ENCODE results near the gene KRTAP5-7.

DNA sequence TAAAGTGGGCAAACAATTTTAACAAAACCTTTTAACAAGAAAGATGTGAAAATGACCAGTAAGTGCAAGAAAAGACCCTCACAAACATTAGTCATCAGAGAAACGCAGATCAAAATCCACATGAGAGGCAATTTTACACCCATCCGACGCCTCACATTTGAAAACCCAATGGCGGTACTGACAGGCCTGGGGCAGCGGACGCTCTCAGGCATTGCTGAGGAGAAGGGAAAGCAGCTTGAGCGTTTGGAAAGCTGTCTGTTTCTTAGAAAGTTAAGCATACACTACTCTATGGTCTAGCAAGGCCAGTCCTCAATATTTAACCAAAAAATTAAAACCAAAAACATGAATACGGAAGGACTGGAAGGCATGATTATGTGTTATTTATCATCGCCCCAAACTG, 8.8 kb downstream of the KRTAP5-7 start:
- TF ChIP-seq, protein P1, sequence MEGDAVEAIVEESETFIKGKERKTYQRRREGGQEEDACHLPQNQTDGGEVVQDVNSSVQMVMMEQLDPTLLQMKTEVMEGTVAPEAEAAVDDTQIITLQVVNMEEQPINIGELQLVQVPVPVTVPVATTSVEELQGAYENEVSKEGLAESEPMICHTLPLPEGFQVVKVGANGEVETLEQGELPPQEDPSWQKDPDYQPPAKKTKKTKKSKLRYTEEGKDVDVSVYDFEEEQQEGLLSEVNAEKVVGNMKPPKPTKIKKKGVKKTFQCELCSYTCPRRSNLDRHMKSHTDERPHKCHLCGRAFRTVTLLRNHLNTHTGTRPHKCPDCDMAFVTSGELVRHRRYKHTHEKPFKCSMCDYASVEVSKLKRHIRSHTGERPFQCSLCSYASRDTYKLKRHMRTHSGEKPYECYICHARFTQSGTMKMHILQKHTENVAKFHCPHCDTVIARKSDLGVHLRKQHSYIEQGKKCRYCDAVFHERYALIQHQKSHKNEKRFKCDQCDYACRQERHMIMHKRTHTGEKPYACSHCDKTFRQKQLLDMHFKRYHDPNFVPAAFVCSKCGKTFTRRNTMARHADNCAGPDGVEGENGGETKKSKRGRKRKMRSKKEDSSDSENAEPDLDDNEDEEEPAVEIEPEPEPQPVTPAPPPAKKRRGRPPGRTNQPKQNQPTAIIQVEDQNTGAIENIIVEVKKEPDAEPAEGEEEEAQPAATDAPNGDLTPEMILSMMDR (conservative IDR thresholded peaks at IDR 0.05; ENCODE audit: low read depth in 2 of 2) = no peak
- TF ChIP-seq EZH2 (IDR thresholded peaks at IDR 0.05; ENCODE audit: low read depth, unreplicated experiment) = no peak
- TF ChIP-seq CREB1 (CRISPR knock-in tag; IDR thresholded peaks at IDR 0.05; ENCODE audit: low read depth) = no peak
- no peak for TF ChIP-seq ZNF331 (CRISPR knock-in tag; IDR thresholded peaks at IDR 0.05; ENCODE audit: low read depth)
- no peak for TF ChIP-seq POLR2AphosphoS5 (IDR thresholded peaks at IDR 0.05; ENCODE audit: low read depth)
- no peak for TF ChIP-seq EZH2phosphoT487 (IDR thresholded peaks at IDR 0.05; ENCODE audit: unreplicated experiment)
- TF ChIP-seq, protein P2, sequence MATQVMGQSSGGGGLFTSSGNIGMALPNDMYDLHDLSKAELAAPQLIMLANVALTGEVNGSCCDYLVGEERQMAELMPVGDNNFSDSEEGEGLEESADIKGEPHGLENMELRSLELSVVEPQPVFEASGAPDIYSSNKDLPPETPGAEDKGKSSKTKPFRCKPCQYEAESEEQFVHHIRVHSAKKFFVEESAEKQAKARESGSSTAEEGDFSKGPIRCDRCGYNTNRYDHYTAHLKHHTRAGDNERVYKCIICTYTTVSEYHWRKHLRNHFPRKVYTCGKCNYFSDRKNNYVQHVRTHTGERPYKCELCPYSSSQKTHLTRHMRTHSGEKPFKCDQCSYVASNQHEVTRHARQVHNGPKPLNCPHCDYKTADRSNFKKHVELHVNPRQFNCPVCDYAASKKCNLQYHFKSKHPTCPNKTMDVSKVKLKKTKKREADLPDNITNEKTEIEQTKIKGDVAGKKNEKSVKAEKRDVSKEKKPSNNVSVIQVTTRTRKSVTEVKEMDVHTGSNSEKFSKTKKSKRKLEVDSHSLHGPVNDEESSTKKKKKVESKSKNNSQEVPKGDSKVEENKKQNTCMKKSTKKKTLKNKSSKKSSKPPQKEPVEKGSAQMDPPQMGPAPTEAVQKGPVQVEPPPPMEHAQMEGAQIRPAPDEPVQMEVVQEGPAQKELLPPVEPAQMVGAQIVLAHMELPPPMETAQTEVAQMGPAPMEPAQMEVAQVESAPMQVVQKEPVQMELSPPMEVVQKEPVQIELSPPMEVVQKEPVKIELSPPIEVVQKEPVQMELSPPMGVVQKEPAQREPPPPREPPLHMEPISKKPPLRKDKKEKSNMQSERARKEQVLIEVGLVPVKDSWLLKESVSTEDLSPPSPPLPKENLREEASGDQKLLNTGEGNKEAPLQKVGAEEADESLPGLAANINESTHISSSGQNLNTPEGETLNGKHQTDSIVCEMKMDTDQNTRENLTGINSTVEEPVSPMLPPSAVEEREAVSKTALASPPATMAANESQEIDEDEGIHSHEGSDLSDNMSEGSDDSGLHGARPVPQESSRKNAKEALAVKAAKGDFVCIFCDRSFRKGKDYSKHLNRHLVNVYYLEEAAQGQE (IDR thresholded peaks at IDR 0.05; ENCODE audit: unreplicated experiment) = no peak
- TF ChIP-seq, protein P3, sequence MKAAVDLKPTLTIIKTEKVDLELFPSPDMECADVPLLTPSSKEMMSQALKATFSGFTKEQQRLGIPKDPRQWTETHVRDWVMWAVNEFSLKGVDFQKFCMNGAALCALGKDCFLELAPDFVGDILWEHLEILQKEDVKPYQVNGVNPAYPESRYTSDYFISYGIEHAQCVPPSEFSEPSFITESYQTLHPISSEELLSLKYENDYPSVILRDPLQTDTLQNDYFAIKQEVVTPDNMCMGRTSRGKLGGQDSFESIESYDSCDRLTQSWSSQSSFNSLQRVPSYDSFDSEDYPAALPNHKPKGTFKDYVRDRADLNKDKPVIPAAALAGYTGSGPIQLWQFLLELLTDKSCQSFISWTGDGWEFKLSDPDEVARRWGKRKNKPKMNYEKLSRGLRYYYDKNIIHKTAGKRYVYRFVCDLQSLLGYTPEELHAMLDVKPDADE (IDR thresholded peaks at IDR 0.05) = no peak
- TF ChIP-seq JUNB (IDR thresholded peaks at IDR 0.05; ENCODE audit: unreplicated experiment) = no peak
- TF ChIP-seq NANOG (IDR thresholded peaks at IDR 0.05; ENCODE audit: borderline replicate concordance) = no peak
- TF ChIP-seq, protein P4, sequence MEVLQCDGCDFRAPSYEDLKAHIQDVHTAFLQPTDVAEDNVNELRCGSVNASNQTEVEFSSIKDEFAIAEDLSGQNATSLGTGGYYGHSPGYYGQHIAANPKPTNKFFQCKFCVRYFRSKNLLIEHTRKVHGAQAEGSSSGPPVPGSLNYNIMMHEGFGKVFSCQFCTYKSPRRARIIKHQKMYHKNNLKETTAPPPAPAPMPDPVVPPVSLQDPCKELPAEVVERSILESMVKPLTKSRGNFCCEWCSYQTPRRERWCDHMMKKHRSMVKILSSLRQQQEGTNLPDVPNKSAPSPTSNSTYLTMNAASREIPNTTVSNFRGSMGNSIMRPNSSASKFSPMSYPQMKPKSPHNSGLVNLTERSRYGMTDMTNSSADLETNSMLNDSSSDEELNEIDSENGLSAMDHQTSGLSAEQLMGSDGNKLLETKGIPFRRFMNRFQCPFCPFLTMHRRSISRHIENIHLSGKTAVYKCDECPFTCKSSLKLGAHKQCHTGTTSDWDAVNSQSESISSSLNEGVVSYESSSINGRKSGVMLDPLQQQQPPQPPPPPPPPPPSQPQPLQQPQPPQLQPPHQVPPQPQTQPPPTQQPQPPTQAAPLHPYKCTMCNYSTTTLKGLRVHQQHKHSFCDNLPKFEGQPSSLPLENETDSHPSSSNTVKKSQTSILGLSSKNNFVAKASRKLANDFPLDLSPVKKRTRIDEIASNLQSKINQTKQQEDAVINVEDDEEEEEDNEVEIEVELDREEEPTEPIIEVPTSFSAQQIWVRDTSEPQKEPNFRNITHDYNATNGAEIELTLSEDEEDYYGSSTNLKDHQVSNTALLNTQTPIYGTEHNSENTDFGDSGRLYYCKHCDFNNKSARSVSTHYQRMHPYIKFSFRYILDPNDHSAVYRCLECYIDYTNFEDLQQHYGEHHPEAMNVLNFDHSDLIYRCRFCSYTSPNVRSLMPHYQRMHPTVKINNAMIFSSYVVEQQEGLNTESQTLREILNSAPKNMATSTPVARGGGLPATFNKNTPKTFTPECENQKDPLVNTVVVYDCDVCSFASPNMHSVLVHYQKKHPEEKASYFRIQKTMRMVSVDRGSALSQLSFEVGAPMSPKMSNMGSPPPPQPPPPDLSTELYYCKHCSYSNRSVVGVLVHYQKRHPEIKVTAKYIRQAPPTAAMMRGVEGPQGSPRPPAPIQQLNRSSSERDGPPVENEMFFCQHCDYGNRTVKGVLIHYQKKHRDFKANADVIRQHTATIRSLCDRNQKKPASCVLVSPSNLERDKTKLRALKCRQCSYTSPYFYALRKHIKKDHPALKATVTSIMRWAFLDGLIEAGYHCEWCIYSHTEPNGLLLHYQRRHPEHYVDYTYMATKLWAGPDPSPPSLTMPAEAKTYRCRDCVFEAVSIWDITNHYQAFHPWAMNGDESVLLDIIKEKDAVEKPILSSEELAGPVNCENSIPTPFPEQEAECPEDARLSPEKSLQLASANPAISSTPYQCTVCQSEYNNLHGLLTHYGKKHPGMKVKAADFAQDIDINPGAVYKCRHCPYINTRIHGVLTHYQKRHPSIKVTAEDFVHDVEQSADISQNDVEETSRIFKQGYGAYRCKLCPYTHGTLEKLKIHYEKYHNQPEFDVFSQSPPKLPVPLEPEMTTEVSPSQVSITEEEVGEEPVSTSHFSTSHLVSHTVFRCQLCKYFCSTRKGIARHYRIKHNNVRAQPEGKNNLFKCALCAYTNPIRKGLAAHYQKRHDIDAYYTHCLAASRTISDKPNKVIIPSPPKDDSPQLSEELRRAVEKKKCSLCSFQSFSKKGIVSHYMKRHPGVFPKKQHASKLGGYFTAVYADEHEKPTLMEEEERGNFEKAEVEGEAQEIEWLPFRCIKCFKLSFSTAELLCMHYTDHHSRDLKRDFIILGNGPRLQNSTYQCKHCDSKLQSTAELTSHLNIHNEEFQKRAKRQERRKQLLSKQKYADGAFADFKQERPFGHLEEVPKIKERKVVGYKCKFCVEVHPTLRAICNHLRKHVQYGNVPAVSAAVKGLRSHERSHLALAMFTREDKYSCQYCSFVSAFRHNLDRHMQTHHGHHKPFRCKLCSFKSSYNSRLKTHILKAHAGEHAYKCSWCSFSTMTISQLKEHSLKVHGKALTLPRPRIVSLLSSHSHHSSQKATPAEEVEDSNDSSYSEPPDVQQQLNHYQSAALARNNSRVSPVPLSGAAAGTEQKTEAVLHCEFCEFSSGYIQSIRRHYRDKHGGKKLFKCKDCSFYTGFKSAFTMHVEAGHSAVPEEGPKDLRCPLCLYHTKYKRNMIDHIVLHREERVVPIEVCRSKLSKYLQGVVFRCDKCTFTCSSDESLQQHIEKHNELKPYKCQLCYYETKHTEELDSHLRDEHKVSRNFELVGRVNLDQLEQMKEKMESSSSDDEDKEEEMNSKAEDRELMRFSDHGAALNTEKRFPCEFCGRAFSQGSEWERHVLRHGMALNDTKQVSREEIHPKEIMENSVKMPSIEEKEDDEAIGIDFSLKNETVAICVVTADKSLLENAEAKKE (CRISPR knock-in tag; IDR thresholded peaks at IDR 0.05) = no peak
